CD4-positive, alpha-beta T cell (primary cell): ENCODE data around the gene SKA1. TPM values are rescaled to one million over a fixed set of nuclear protein-coding genes. Genes with fewer than 3 reads are reported as not detected.

Source experiments
- ATAC-seq: fragments of 200-7000 bp; cut with Tn5 transposase; one replicate; pipeline ENCODE4 v1.10.0; 2022; ENCODE audit warnings: mild to moderate bottlenecking; ENCODE audit not compliant: poor library complexity
- CTCF ChIA-PET: fragments of 350-600 bp; sonication (Branson Sonifier 250); formaldehyde crosslinking; loops from one replicate; lab custom pipeline; 2021; ENCODE audit warnings: antibody characterized with exemption, inconsistent platforms; lab: Charles Lee
- POLR2A ChIA-PET: fragments of 350-600 bp; sonication (Branson Sonifier 250); formaldehyde crosslinking; loops from one replicate; lab custom pipeline; 2021; ENCODE audit warnings: antibody characterized with exemption, inconsistent platforms; lab: Charles Lee
- DNase-seq, 14 experiments: peaks; one replicate each; pipeline ENCODE4 v3.0.0-alpha.2; 2013 to 2020; ENCODE audit warnings: mixed read lengths in 2 of 14
- H3K27ac ChIP-seq, 2 donors: one replicate each; pipeline versions ENCODE4 v1.5.1 to v1.7.0; 2013; ENCODE audit warnings: low read length in 2 of 2, low read depth in 1 of 2, mild to moderate bottlenecking in 1 of 2
- H3K27me3 ChIP-seq, 2 experiments: 1 replicate in 1 of 2; 2 replicates in 1 of 2; pipeline versions ENCODE4 v1.6.1 to v1.7.0; 2013; ENCODE audit warnings: low read length in 2 of 2, control low read depth in 1 of 2, mild to moderate bottlenecking in 1 of 2, moderate library complexity in 1 of 2; ENCODE audit not compliant: insufficient read depth in 2 of 2, control insufficient read depth in 1 of 2
- H3K36me3 ChIP-seq: one replicate; pipeline ENCODE4 v1.6.1; 2013; ENCODE audit warnings: low read length, control low read depth; ENCODE audit not compliant: insufficient read depth
- H3K4me1 ChIP-seq: one replicate; pipeline ENCODE4 v1.6.1; 2013; ENCODE audit warnings: low read length, control low read depth; ENCODE audit not compliant: insufficient read depth
- H3K4me3 ChIP-seq: one replicate; pipeline ENCODE4 v1.5.1; 2013; ENCODE audit warnings: mild to moderate bottlenecking, low read length, moderate library complexity
- H3K9me3 ChIP-seq, 2 experiments: 1 replicate in 1 of 2; 2 replicates in 1 of 2; pipeline versions ENCODE4 v1.6.1 to v1.7.0; 2013; ENCODE audit warnings: low read length in 2 of 2, mild to moderate bottlenecking in 2 of 2, control low read depth in 1 of 2, moderate library complexity in 1 of 2; ENCODE audit not compliant: control insufficient read depth in 1 of 2, insufficient read depth in 1 of 2
- H3K27ac Mint-ChIP-seq: one replicate; pipeline ENCODE4 v1.8.0; 2020; ENCODE audit warnings: mixed read lengths
- H3K27me3 Mint-ChIP-seq: one replicate; pipeline ENCODE4 v1.8.0; 2021; ENCODE audit warnings: mixed read lengths
- H3K36me3 Mint-ChIP-seq: one replicate; pipeline ENCODE4 v1.8.0; 2021; ENCODE audit warnings: low read depth, mixed read lengths
- H3K4me1 Mint-ChIP-seq: one replicate; pipeline ENCODE4 v1.8.0; 2021; ENCODE audit warnings: low read depth, mixed read lengths
- H3K4me3 Mint-ChIP-seq: one replicate; pipeline ENCODE4 v1.8.0; 2020; ENCODE audit warnings: mild to moderate bottlenecking, mixed read lengths
- H3K9me3 Mint-ChIP-seq: one replicate; pipeline ENCODE4 v1.8.0; 2020; ENCODE audit warnings: mixed read lengths
- CTCF ChIP-seq: fragments of 200-600 bp; IDR thresholded peaks from one replicate; pipeline ENCODE4 v1.8.0; 2022; ENCODE audit warnings: antibody characterized with exemption, mild to moderate bottlenecking
- intact Hi-C, 2 experiments: fragments of 100-400 bp; cut with DNase I in 1 of 2; cut with micrococcal nuclease in 1 of 2; formaldehyde crosslinking; loops; one replicate each; pipeline versions ENCODE4 v1.15.1 to v1.9.0; 2023 to 2025; cut with DNase I, micrococcal nuclease
- total RNA-seq, 174 experiments: library from RNA in 2 of 174; stranded (reverse) in 2 of 174; gene quantifications; one replicate each; pipeline ENCODE4 v1.2.3 and lab custom pipeline; 2021 to 2026

SKA1 gene
- total RNA-seq, 2 experiments from 2014 or later, result 0.08 to 0.20 TPM

- ATAC-seq (no peak), DNase-seq (no peak)
- ChIA-PET POLR2A (no interaction called here), CTCF (no interaction called here)
- H3K9me3 Mint-ChIP-seq, result no peaks in the 10 kb centered on the region
- no peaks in the 10 kb centered on the region for H3K4me1 ChIP-seq
- no peak overlapping the region for H3K4me3 Mint-ChIP-seq
- peaks cover 23% of the 10 kb centered on the region for H3K27me3 Mint-ChIP-seq
- no peak for TF ChIP-seq CTCF
- H3K36me3 Mint-ChIP-seq, result no peaks in the 10 kb centered on the region
- H3K36me3 ChIP-seq, result no peaks in the 10 kb centered on the region
- intact Hi-C loops, result no loop called here
- peaks cover 5 to 14% of the 10 kb centered on the region in 2 experiments for H3K27me3 ChIP-seq
- no peak overlapping the region for H3K27ac ChIP-seq
- H3K27ac Mint-ChIP-seq, result no peak overlapping the region
- H3K4me3 ChIP-seq, result no peak overlapping the region
- no peaks in the 10 kb centered on the region for H3K4me1 Mint-ChIP-seq
- H3K9me3 ChIP-seq, result no peaks in the 10 kb centered on the region
Observed at GRCh38 chr18:50395093-50395492, 20.2 kb downstream of the SKA1 start.

GRCh38 chr18:50396005-50396660, 21.3 kb downstream of the SKA1 start:
- no peaks in the 10 kb centered on the region for H3K9me3 Mint-ChIP-seq

GRCh38 chr18:50397023-50397422, 22.2 kb downstream of the SKA1 start:
- no peaks in the 10 kb centered on the region for H3K4me1 ChIP-seq
- no peaks in the 10 kb centered on the region for H3K9me3 Mint-ChIP-seq
- no peak overlapping the region for H3K27ac Mint-ChIP-seq
- ChIA-PET CTCF (no interaction called here), POLR2A (no interaction called here)
- H3K27me3 ChIP-seq, result peaks cover 15 to 31% of the 10 kb centered on the region in 2 experiments
- H3K27ac ChIP-seq, result no peak overlapping the region
- no peak for TF ChIP-seq CTCF
- peaks cover 37% of the 10 kb centered on the region for H3K27me3 Mint-ChIP-seq
- no peaks in the 10 kb centered on the region for H3K4me1 Mint-ChIP-seq
- ATAC-seq (no peak), DNase-seq (no peak)
- H3K36me3 ChIP-seq, result no peaks in the 10 kb centered on the region
- no peaks in the 10 kb centered on the region for H3K36me3 Mint-ChIP-seq
- H3K4me3 ChIP-seq, result no peak overlapping the region
- no peak overlapping the region for H3K4me3 Mint-ChIP-seq
- peaks cover 0 to 5% of the 10 kb centered on the region in 2 experiments for H3K9me3 ChIP-seq
- intact Hi-C loops, result no loop called here

More at GRCh38 chr18:50396005-50396660, 21.3 kb downstream of the SKA1 start:
- Histone ChIP-seq H3K36me3 (no peaks in the 10 kb centered on the region), H3K27ac (no peak overlapping the region), H3K4me3 (no peak overlapping the region), H3K9me3 (no peaks in the 10 kb centered on the region), H3K4me1 (no peaks in the 10 kb centered on the region), H3K27me3 (peaks cover 8 to 23% of the 10 kb centered on the region in 2 experiments)
- TF ChIP-seq CTCF, result no peak
- DNase-seq (no peak), ATAC-seq (no peak)
- H3K4me1 Mint-ChIP-seq, result no peaks in the 10 kb centered on the region
- H3K27ac Mint-ChIP-seq, result no peak overlapping the region
- ChIA-PET CTCF (no interaction called here), POLR2A (no interaction called here)
- no peak overlapping the region for H3K4me3 Mint-ChIP-seq
- H3K36me3 Mint-ChIP-seq, result no peaks in the 10 kb centered on the region
- H3K27me3 Mint-ChIP-seq, result peaks cover 31% of the 10 kb centered on the region
- intact Hi-C loops, result no loop called here
